Motor neuron (in vitro differentiated cells): ENCODE results near the gene QPRT. TPM values are rescaled to one million over a fixed set of nuclear protein-coding genes. Genes with fewer than 3 reads are reported as not detected.
"Not testable (repeated sequence)": the region's sequence is repeated elsewhere in the genome, so short reads cannot be mapped to it uniquely, and the experiment has no call there.

Experiments
- ATAC-seq, 8 experiments: fragments of 200-7000 bp; cut with Tn5 transposase; replicated peaks in 6 of 8; 2 replicates each; pipeline ENCODE4 v1.8.0; 2021; ENCODE audit warnings: mild to moderate bottlenecking in 8 of 8, moderate library complexity in 8 of 8
- H3K27ac ChIP-seq, 2 donors: fragments of 250-450 bp; sonication (Bioruptor Pico); 2 replicates each; pipeline ENCODE4 v1.9.0; 2021; ENCODE audit warnings: antibody characterized with exemption in 2 of 2, mild to moderate bottlenecking in 2 of 2, moderate library complexity in 1 of 2
- H3K4me1 ChIP-seq, 2 donors: fragments of 250-450 bp; sonication (Bioruptor Pico); replicated peaks in 1 of 2; 2 replicates each; pipeline ENCODE4 v1.6.1; 2021; ENCODE audit warnings: antibody characterized with exemption in 2 of 2, mild to moderate bottlenecking in 2 of 2, moderate library complexity in 1 of 2
- H3K4me3 ChIP-seq, 5 donors: fragments of 250-450 bp; sonication (Bioruptor Pico); 2 replicates each; pipeline ENCODE4 v1.9.0; 2021; ENCODE audit warnings: antibody characterized with exemption in 5 of 5, mild to moderate bottlenecking in 5 of 5, moderate library complexity in 4 of 5
- WGBS, 10 experiments: fragments of 450-650 bp; shearing (Covaris generic); methylation state at CpG; one replicate each; pipeline ENCODE4 v1.0.0; 2022; 5-methylcytosine and 5-hydroxymethylcytosine counted together
- in situ Hi-C, 9 experiments: fragments of 400-800 bp; cut with MboI; loops; one replicate each; pipeline ENCODE4 v1.15.0; 2021; ENCODE audit warnings: low sequenced_read_pairs in 9 of 9, low pct_unique_long_range_greater_than_20kb in 2 of 9; ENCODE audit not compliant: unreplicated experiment in 9 of 9
- total RNA-seq, 8 experiments: library from RNA; unstranded; fragments of 300-600 nt; gene quantifications; 2 replicates each; pipeline versions ENCODE4 v1.2.3 to v1.2.4, GENCODE V29; 2022

The QPRT gene
- total RNA-seq, 8 experiments from 2014 or later, result 37.7 to 133 (median 52.8) TPM

DNA sequence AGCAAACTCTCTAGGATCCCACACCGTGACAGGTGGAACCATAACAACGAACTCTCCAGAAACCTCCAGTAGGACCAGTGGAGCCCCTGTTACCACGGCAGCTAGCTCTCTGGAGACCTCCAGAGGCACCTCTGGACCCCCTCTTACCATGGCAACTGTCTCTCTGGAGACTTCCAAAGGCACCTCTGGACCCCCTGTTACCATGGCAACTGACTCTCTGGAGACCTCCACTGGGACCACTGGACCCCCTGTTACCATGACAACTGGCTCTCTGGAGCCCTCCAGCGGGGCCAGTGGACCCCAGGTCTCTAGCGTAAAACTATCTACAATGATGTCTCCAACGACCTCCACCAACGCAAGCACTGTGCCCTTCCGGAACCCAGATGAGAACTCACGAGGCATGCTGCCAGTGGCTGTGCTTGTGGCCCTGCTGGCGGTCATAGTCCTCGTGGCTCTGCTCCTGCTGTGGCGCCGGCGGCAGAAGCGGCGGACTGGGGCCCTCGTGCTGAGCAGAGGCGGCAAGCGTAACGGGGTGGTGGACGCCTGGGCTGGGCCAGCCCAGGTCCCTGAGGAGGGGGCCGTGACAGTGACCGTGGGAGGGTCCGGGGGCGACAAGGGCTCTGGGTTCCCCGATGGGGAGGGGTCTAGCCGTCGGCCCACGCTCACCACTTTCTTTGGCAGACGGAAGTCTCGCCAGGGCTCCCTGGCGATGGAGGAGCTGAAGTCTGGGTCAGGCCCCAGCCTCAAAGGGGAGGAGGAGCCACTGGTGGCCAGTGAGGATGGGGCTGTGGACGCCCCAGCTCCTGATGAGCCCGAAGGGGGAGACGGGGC, 14.7 kb upstream of the QPRT start:
- H3K4me1 ChIP-seq, result peaks cover 41 to 46% of the 10 kb centered on the region in 2 donors
- ATAC-seq, result peak in 2 of 8 experiments; percentile 2
- H3K27ac ChIP-seq, result peak overlapping the region; percentile 29 to 52
- WGBS, 10 experiments, result 20 to 96% (median 77%) methylated on average over 1 to 14 of the region's 35 CpGs; no CpG with 5 or more reads in 3 of the 10 experiments
- in situ Hi-C loops, result no loop called here
- H3K4me3 ChIP-seq, result no peak overlapping the region

DNA sequence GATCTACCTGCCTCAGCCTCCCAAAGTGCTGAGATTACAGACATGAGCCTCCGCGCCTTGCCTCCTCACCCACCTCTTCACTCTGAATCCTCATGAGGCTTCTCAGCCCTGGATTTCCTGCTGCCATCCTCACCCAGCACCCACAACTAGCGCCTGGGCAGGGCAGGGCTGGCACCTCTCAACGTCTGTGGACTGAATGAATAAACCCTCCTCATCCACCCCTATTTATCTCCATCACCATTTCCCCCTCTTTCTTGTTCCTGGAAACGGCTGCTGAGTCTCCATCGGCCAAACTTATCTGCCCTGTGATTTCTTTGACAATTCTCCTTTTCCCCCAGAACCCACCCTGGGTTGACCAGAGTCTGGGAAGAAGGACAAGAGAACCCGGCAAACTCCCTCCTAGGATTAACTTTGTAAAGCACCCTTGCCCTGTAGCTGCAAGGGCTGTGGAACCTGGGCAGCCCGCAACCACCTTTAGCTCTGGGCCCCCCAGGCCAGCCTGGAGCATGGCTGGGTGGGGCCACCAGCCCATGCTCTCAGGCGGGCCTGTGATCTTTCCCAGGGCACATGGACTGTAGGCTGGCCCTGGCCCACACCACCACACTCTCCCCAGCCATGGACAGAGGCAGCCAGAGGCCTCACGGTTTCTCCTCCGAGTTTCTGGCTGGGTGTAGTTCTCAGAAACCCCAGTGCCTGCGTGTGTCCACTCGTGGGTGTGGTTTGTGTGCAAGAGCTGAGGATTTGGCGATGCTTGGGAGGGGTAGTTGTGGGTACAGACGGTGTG, 13.5 kb upstream of the QPRT start:
- Histone ChIP-seq H3K4me1 (peaks cover 41 to 46% of the 10 kb centered on the region in 2 donors), H3K27ac (peak overlapping the region; percentile 83 to 94), H3K4me3 (no peak overlapping the region)
- in situ Hi-C loops, result no loop called here
- 60 to 100% (median 83%) methylated on average over 1 to 7 of the region's 15 CpGs; no CpG with 5 or more reads in 4 of the 10 experiments for WGBS, 10 experiments
- ATAC-seq, result peak in 3 of 8 experiments; percentile 21 to 77 (median 71)

DNA sequence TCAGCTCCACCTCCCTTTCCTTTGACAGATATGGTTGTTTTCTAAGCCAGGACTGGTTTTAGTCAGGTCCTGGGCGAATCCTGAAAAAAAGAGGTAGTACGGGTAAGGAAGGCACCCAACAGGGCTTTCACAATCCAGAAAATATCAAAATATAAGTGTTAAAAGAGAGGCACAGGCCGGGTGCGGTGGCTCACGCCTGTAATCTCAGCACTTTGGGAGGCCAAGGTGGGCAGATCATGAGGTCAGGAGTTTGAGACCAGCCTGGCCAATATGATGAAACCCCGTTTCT, 11.7 kb upstream of the QPRT start:
- H3K27ac ChIP-seq, result peak overlapping the region; percentile 83 to 94
- 20 to 100% (median 70%) methylated on average over 1 to 5 of the region's 6 CpGs; no CpG with 5 or more reads in 2 of the 10 experiments for WGBS, 10 experiments
- H3K4me1 ChIP-seq, result peaks cover 45 to 46% of the 10 kb centered on the region in 2 donors
- ATAC-seq, in situ Hi-C loops: not testable (repeated sequence)
- peak overlapping the region; percentile 11 to 31 (median 19) for H3K4me3 ChIP-seq

DNA sequence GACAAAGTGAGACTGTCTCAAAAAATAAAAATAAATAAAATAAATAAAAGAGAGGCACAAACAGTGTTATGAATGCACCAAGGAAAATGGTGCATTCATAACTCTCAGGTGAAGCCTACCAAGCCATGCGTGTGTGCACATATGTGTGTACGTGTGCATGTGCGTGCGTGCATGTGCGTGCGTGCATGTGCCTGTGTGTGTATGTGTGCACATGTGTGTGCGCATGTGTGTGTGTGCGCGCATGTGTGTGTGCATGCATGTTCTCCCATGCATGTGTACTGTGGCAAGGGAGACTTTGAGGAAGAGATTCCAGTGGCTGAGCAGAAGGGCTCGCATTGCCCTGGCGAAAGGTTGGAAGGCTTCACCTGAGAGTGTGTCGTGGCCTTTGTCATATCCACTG, 11.2 kb upstream of the QPRT start:
- ATAC-seq, result no peak
- H3K4me3 ChIP-seq, result no peak overlapping the region
- 86 to 100% (median 97%) methylated on average over 2 to 11 of the region's 12 CpGs; no CpG with 5 or more reads in 1 of the 10 experiments for WGBS, 10 experiments
- peak overlapping the region; percentile 83 to 94 for H3K27ac ChIP-seq
- in situ Hi-C loops, result no loop called here
- H3K4me1 ChIP-seq, result peaks cover 45 to 46% of the 10 kb centered on the region in 2 donors

DNA sequence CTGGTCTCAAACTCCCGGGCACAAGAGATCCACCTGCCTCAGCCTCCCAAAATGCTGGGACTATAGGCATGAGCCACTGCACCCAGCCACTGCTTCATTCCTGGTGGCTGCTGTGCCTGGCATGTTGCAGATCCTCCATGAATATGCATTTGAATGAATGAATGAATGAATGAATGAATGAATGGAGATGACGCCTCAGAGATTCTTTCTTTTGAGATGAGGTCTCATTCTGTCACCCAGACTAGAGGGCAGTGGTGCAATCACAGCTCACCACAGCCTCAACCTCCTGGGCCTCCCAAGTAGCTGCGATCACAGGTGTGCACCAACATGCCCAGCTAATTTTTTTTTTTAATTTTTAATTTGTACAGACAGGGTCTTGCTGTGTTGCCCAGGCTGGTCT, 10.7 kb upstream of the QPRT start:
- no peak for ATAC-seq
- WGBS, 10 experiments, result 57 to 100% (median 94%) methylated on average over 1 to 3 of the region's 3 CpGs; no CpG with 5 or more reads in 2 of the 10 experiments

DNA sequence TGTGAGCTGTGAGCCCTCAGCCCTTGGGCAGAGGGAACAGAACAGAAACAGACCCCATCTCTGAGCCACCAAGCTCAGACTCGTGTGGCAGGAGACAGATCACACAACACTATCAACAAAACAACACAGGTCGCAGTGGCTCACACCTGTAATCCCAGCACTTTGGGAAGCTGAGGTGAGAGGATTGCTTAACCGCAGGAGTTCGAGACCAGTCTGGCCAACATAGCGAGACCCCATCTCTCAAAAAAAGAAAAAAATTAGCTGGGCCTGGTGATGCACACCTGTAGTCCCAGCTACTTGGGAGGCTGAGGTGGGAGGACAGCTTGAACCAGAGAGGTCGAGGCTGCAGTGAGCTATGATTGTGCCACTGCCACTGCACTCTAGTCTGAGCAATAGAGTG, 5.5 kb upstream of the QPRT start:
- no peak for ATAC-seq
- peaks cover 14 to 16% of the 10 kb centered on the region in 2 donors for H3K4me1 ChIP-seq
- H3K27ac ChIP-seq, result no peak overlapping the region
- 17 to 100% (median 93%) methylated on average over 1 to 3 of the region's 6 CpGs; no CpG with 5 or more reads in 4 of the 10 experiments for WGBS, 10 experiments
- H3K4me3 ChIP-seq, result no peak overlapping the region
- in situ Hi-C loops, result no loop called here

More for the DNA sequence above, 10.7 kb upstream of the QPRT start:
- no peak overlapping the region for H3K27ac ChIP-seq
- H3K4me3 ChIP-seq, result no peak overlapping the region
- in situ Hi-C loops, result no loop called here
- peaks cover 42% of the 10 kb centered on the region in 2 donors for H3K4me1 ChIP-seq

DNA sequence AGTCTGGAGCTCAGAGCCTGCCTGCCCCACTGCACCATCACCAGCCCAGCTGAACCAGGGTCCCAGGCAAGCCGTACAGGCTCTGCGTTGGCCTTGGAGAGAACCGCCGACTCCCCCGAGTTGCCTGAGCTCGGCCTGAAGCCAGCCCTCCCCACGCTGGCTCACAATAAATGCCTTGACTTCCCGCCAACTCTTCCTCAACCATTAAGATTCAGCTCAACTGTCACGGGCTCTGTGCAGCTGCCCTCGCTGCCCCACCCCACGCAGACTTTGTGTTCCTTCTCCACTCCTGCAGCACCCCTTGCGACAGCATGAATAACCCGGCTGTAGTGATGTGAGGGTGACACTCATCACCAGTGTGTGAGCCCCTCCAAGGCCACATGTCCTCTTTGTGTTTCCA, 4.8 kb upstream of the QPRT start:
- no peak overlapping the region for H3K4me3 ChIP-seq
- peak overlapping the region; percentile 38 to 65 for H3K27ac ChIP-seq
- H3K4me1 ChIP-seq, result peaks cover 16 to 19% of the 10 kb centered on the region in 2 donors
- WGBS, 10 experiments, result 23 to 59% (median 39%) methylated on average over 2 to 7 of the region's 13 CpGs; no CpG with 5 or more reads in 5 of the 10 experiments
- peak in 7 of 8 experiments; percentile 4 to 45 (median 21) for ATAC-seq
- in situ Hi-C loops, result no loop called here

DNA sequence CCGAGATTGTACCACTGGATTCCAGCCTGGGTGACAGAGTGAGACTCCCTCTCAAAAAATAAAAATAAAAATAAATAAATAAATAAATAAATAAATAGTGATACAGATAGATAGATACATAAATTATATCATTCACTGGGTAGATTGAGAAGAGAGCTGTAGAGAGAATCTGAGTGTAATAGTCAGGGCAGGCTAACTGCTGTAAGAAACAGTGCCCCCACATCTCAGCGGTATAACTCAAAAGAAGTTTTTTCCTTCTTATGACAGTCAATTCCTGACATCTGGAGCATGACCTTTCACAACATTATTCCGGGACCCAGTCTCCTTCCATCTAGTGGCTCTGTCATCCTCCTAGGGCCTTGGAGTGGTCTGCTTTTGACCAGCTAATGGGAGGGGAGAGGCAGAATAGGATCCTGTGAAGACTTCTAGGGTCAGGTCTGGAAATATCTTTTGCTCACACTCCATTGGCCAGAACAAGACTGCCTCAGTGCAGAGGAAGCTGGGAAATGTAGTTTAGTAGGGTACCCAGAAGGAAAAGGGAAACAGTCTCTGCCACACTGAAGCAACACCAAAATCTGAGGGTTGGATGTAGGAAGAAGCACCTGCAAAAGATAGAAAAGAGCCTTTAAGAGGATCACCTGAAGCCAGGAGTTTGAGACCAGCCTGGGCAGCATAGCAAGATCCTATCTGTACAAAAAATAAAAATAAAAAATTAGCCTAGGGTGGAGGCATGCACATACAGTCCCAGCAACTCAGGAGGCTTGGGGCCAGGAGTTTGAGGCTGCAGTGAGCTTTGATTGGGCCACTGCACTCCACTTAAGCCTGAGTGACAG, 3.0 kb upstream of the QPRT start:
- peak in 1 of 8 experiments; percentile 7 for ATAC-seq
- H3K4me1 ChIP-seq, result peaks cover 27% of the 10 kb centered on the region in 2 donors
- no peak overlapping the region for H3K27ac ChIP-seq
- H3K4me3 ChIP-seq, result no peak overlapping the region
- 0 to 100% (median 70%) methylated on average over 1 to 2 of the region's 3 CpGs; no CpG with 5 or more reads in 1 of the 10 experiments for WGBS, 10 experiments
- in situ Hi-C loops, result no loop called here

DNA sequence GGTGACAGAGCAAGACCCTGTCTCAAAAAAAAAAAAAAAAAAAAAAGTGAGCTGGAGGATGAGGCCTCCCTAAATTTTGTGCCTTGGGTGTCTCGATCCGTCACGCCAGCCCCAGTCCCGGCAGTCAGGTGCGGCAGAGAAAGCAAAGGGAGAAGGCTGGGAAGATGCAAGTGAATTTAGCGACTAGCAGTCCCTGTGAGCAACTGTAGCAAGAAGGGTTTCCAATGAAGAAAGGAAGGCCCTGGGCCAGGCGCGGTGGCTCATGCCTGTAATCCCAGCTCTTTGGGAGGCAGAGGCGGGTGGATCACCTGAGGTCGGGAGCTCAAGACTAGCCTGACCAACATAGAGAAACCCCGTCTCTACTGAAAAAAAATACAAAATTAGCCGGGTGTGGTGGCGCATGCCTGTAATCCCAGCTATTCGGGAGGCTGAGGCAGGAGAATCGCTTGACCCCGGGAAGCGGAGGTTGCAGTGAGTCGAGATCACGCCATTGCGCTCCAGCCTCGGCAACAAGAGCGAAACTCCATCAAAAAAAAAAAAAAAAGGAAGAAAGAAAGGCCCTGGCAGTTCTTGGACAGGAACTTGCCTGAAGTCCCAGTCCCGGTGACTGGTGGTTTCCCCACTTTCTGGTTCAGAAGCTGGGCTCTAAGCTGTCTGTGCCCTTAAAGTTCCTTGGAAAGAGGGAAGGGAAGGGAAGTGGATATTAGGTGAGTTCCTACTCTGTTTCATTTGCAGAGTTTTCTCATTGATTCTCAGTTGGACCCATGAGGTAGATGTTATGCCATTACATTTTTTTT, 1.8 kb upstream of the QPRT start:
- no peak for ATAC-seq
- H3K4me1 ChIP-seq, result peaks cover 28 to 30% of the 10 kb centered on the region in 2 donors
- WGBS, 10 experiments, result 70 to 100% (median 96%) methylated on average over 1 to 13 of the region's 23 CpGs; no CpG with 5 or more reads in 1 of the 10 experiments
- H3K27ac ChIP-seq, result no peak overlapping the region
- no peak overlapping the region for H3K4me3 ChIP-seq
- in situ Hi-C loops, result no loop called here

DNA sequence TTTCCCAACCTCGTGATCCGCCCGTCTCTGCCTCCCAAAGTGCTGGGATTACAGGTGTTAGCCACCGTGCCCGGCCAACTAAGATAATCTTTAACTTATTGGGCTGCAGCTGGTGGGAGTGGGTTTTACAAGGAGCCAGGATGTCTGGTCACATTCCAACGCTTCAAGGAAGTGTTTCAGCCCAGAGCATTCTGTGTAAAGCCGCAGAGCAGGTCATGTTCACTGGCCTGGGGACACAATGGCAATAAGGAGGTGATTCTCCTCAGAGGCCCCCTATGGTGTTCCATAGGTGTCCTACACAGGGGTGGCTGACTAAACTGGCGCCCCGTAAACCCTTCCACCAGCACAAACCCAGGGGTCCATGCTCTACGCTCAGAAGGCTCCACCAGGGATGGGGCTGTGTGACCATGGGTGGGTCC, 1.2 kb downstream of the QPRT start:
- H3K4me3 ChIP-seq, result peak overlapping the region; percentile 30 to 45 (median 41)
- in situ Hi-C loops, result no loop called here
- ATAC-seq, result no peak
- peaks cover 19 to 23% of the 10 kb centered on the region in 2 donors for H3K4me1 ChIP-seq
- peak overlapping the region; percentile 98 to 100 for H3K27ac ChIP-seq
- WGBS, 10 experiments, result 60 to 89% (median 81%) methylated on average over 2 to 4 of the region's 10 CpGs; no CpG with 5 or more reads in 5 of the 10 experiments

DNA sequence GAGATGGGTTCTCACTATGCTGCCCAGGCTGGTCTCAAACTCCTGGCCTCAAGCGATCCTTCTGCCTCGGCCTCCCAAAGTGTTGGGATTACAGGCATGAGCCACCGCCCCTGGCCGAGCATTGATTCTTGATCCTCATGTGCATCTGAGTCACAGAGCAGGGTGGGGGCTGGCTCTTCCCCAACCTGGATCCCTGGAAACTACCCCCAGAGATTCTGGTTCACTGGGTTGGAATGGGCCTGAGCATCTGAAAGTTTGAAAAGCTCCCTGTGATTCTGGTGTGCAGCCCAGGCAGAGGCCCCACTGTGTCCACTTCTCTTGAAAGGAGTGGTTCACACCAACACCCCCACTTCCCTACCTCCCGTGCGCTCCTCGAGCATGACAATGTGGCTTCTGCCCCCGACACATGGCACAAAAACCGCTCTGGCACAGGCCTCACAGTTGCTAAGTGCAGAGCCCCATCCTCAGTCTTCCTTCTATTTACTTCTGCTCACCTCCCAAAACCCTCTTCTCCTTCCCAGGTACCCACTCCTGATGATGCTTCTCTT, 4.6 kb downstream of the QPRT start:
- in situ Hi-C loops, result no loop called here

More for the DNA sequence above, 4.6 kb downstream of the QPRT start:
- Histone ChIP-seq H3K4me1 (peaks cover 13 to 16% of the 10 kb centered on the region in 2 donors), H3K27ac (no peak overlapping the region), H3K4me3 (no peak overlapping the region)
- no peak for ATAC-seq
- WGBS, 10 experiments, result 96 to 100% (median 100%) methylated on average over 1 to 8 of the region's 9 CpGs; no CpG with 5 or more reads in 3 of the 10 experiments
